Measurements from ENCODE around the gene TBL1X.

DNA sequence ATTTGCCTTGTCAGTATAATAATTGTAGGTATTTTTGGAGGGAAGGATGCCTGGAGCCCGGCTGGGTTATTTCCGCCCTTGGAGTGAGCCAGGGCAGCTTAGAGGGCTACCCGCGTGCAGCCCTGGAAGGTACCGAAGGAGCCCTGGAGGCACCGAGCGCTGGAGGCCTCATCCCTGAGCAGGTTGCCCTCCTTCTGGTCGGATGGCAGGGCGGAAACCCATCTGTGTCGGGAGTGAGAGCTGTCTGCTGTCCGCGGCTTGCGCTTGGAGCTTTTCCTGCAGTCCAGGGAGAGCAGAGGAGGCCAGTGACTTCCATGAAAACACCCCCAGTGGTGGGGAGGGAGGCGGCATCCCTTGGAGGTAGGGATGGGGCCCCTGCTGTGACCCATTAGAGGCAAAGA lies 122.1 kb downstream of the TBL1X start:
- TF ChIP-seq CTCF (IDR thresholded peaks at IDR 0.05) (no peak), EP300 (IDR thresholded peaks at IDR 0.05) (no peak)
